ENCODE measurements around the gene CHCHD6. TPM values are rescaled to one million over a fixed set of nuclear protein-coding genes. Genes with fewer than 3 reads are reported as not detected.

Gene CHCHD6
- total and polyA plus RNA-seq, 4 donors = 2.0 to 5.1 (median 3.9) TPM

- Histone ChIP-seq H3K27ac (ENCODE audit: low read depth in 1 of 2, low read length in 2 of 2) (no peak overlapping the region), H3K4me1 (ENCODE audit: control insufficient read depth in 4 of 4, insufficient read depth in 4 of 4, low read length in 3 of 4) (no peaks in the 10 kb centered on the region), H3K27me3 (ENCODE audit: control insufficient read depth in 4 of 4, insufficient read depth in 4 of 4, low read length in 3 of 4) (no peaks in the 10 kb centered on the region), H3K4me3 (ENCODE audit: low read depth in 1 of 3, low read length in 3 of 3) (no peak overlapping the region), H3K9me3 (ENCODE audit: control insufficient read depth in 4 of 4, low read length in 3 of 4) (no peaks in the 10 kb centered on the region), H3K36me3 (ENCODE audit: control insufficient read depth in 4 of 4, insufficient read depth in 3 of 4, low read depth in 1 of 4, low read length in 3 of 4) (no peaks in the 10 kb centered on the region), H3K9ac (ENCODE audit: low read depth in 1 of 2, low read length in 2 of 2) (no peak overlapping the region)
- TF ChIP-seq HNF4G (IDR thresholded peaks at IDR 0.05) (no peak), YY1 (IDR thresholded peaks at IDR 0.05) (no peak)
- no peak for DNase-seq (ENCODE audit: low spot score)
Observed at GRCh38 chr3:126763035-126763434, 59.0 kb downstream of the CHCHD6 start.

GRCh38 chr3:126765187-126766069 is 61.4 kb downstream of the CHCHD6 start:
- H3K27ac ChIP-seq (ENCODE audit: low read depth in 1 of 2, low read length in 2 of 2) = no peak overlapping the region
- no peaks in the 10 kb centered on the region for H3K4me1 ChIP-seq (ENCODE audit: control insufficient read depth in 4 of 4, insufficient read depth in 4 of 4, low read length in 3 of 4)
- no peaks in the 10 kb centered on the region for H3K9me3 ChIP-seq (ENCODE audit: control insufficient read depth in 4 of 4, low read length in 3 of 4)
- 91% methylated on average over 17 of the region's 17 CpGs for WGBS
- no peak overlapping the region for H3K9ac ChIP-seq (ENCODE audit: low read depth in 1 of 2, low read length in 2 of 2)
- no peak for TF ChIP-seq ZBTB33 (IDR thresholded peaks at IDR 0.05)
- H3K4me3 ChIP-seq (ENCODE audit: low read depth in 1 of 3, low read length in 3 of 3) = no peak overlapping the region
- no peaks in the 10 kb centered on the region for H3K27me3 ChIP-seq (ENCODE audit: control insufficient read depth in 4 of 4, insufficient read depth in 4 of 4, low read length in 3 of 4)
- H3K36me3 ChIP-seq (ENCODE audit: control insufficient read depth in 4 of 4, insufficient read depth in 3 of 4, low read depth in 1 of 4, low read length in 3 of 4) = no peaks in the 10 kb centered on the region
- DNase-seq (ENCODE audit: low spot score) = no peak

- Histone ChIP-seq H3K27me3 (ENCODE audit: control insufficient read depth in 4 of 4, insufficient read depth in 4 of 4, low read length in 3 of 4) (no peaks in the 10 kb centered on the region), H3K4me3 (ENCODE audit: low read depth in 1 of 3, low read length in 3 of 3) (no peak overlapping the region), H3K9me3 (ENCODE audit: control insufficient read depth in 4 of 4, low read length in 3 of 4) (no peaks in the 10 kb centered on the region), H3K27ac (ENCODE audit: low read depth in 1 of 2, low read length in 2 of 2) (no peak overlapping the region), H3K36me3 (ENCODE audit: control insufficient read depth in 4 of 4, insufficient read depth in 3 of 4, low read depth in 1 of 4, low read length in 3 of 4) (no peaks in the 10 kb centered on the region), H3K9ac (ENCODE audit: low read depth in 1 of 2, low read length in 2 of 2) (no peak overlapping the region), H3K4me1 (ENCODE audit: control insufficient read depth in 4 of 4, insufficient read depth in 4 of 4, low read length in 3 of 4) (no peaks in the 10 kb centered on the region)
- no peak for TF ChIP-seq RAD21 (IDR thresholded peaks at IDR 0.05)
- no peak for TF ChIP-seq JUND (IDR thresholded peaks at IDR 0.05)
- no peak for TF ChIP-seq GABPA (IDR thresholded peaks at IDR 0.05 in 1 of 2, conservative IDR thresholded peaks at IDR 0.05 in 1 of 2)
- TF ChIP-seq CTCF (IDR thresholded peaks at IDR 0.05; ENCODE audit: low read depth, low read length, missing input control) = no peak
- no peak for TF ChIP-seq ZBTB33 (IDR thresholded peaks at IDR 0.05)
- no peak for TF ChIP-seq MAX (IDR thresholded peaks at IDR 0.05)
- no peak for TF ChIP-seq FOXA1 (IDR thresholded peaks at IDR 0.05)
- no peak for TF ChIP-seq TAF1 (conservative IDR thresholded peaks at IDR 0.05)
- TF ChIP-seq SP1 (IDR thresholded peaks at IDR 0.05) = no peak
- no peak for TF ChIP-seq YY1 (IDR thresholded peaks at IDR 0.05)
- no peak for DNase-seq (ENCODE audit: low spot score)
- 97% methylated on average over 7 of the region's 7 CpGs for WGBS
Observed at GRCh38 chr3:126766653-126767052, 62.6 kb downstream of the CHCHD6 start.

Measured in liver (tissue), 9 donors.